ENCODE measurements around the gene PPP1R18.

DNA sequence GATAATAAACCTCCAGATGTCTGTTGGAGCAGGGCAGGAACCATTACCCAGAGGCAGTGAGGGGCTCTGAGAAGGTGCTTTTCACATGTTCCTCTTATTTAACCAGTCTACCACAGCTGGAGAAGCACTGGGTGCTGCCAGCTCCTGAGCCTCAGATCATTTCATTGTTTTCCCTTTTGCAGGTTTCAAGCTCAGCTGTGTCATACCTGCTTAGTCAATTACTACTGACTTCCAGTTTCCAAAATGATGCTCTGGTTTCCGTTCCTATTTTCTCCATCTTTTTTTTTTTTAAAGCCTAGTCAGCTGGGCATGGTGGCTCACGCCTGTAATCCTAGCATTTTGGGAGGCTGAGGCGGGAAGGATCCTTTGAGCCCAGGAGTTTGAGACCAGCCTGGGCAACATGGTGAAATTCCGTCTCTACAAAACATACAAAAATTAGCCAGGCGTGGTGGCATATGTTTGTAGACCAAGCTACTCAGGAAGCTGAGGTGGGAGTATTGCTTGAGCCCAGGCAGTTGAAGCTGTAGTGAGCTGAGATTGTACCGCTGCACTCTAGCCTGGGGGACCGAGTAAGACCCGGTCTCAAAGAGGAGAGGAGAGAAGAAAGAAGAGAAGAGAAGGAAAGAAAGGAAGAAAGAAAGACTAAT lies 49.3 kb upstream of the PPP1R18 start:
- TF ChIP-seq, protein P1, sequence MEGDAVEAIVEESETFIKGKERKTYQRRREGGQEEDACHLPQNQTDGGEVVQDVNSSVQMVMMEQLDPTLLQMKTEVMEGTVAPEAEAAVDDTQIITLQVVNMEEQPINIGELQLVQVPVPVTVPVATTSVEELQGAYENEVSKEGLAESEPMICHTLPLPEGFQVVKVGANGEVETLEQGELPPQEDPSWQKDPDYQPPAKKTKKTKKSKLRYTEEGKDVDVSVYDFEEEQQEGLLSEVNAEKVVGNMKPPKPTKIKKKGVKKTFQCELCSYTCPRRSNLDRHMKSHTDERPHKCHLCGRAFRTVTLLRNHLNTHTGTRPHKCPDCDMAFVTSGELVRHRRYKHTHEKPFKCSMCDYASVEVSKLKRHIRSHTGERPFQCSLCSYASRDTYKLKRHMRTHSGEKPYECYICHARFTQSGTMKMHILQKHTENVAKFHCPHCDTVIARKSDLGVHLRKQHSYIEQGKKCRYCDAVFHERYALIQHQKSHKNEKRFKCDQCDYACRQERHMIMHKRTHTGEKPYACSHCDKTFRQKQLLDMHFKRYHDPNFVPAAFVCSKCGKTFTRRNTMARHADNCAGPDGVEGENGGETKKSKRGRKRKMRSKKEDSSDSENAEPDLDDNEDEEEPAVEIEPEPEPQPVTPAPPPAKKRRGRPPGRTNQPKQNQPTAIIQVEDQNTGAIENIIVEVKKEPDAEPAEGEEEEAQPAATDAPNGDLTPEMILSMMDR (IDR thresholded peaks at IDR 0.05): no peak
- TF ChIP-seq POLR2A (IDR thresholded peaks at IDR 0.05): no peak

Data from uterus (tissue), 2 donors.